Activated CD4-positive, alpha-beta T cell treated with anti-CD3 and anti-CD28 coated beads, Interleukin-2, amount 10 ng/mL, durations not matched to agents 7 days and 5 days (primary cell): ENCODE measurements around the gene KCNG1. TPM values are rescaled to one million over a fixed set of nuclear protein-coding genes. Genes with fewer than 3 reads are reported as not detected.
A peak's percentile ranks its signal among the peaks of the same experiment; 100 is the strongest.

ENCODE experiments used
- CTCF ChIA-PET: fragments of 350-600 bp; sonication (Branson Sonifier 250); formaldehyde crosslinking; loops from one replicate; lab custom pipeline; 2021; ENCODE audit warnings: antibody characterized with exemption; lab: Charles Lee
- POLR2A ChIA-PET: fragments of 350-600 bp; sonication (Branson Sonifier 250); formaldehyde crosslinking; loops from one replicate; lab custom pipeline; 2021; ENCODE audit warnings: antibody characterized with exemption; lab: Charles Lee
- DNase-seq: peaks from one replicate; pipeline ENCODE4 v3.0.0-alpha.2; 2020
- H3K27ac Mint-ChIP-seq: one replicate; pipeline ENCODE4 v1.8.0; 2021; ENCODE audit warnings: mild to moderate bottlenecking, moderate library complexity, mixed read lengths
- H3K27me3 Mint-ChIP-seq: one replicate; pipeline ENCODE4 v1.8.0; 2021; ENCODE audit warnings: mixed read lengths
- H3K36me3 Mint-ChIP-seq: one replicate; pipeline ENCODE4 v1.8.0; 2021; ENCODE audit warnings: low read depth, mixed read lengths
- H3K4me1 Mint-ChIP-seq: one replicate; pipeline ENCODE4 v1.8.0; 2021; ENCODE audit warnings: mixed read lengths
- H3K4me3 Mint-ChIP-seq: one replicate; pipeline ENCODE4 v1.8.0; 2021; ENCODE audit warnings: mild to moderate bottlenecking, moderate library complexity, mixed read lengths
- H3K9me3 Mint-ChIP-seq: one replicate; pipeline ENCODE4 v1.8.0; 2021; ENCODE audit warnings: mixed read lengths
- total RNA-seq, 2 experiments: library from RNA; stranded (reverse); gene quantifications; one replicate each; pipeline ENCODE4 v1.2.3, GENCODE V29; 2021

KCNG1 gene
- total RNA-seq, 2 experiments from 2014 or later: not detected

DNA sequence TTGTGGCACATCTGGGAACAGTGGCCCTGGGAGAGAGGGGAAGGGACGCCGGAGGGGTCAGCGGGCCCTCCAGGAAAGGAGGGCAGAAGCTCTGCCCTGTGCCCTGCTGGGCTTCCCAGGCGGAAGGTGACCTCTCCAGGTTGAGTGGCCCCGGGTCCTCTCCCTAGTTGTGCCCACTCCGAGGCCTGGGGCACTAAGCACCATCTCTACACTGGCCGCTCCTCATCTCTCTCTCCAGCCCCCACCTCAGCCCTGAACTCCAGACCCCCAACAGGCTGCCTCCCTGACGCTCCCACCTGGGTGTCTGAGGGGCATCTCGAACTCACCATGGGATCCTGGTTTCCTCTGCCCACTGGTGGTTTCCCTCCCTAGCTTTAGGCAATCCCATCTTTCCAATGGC, 18.1 kb downstream of the KCNG1 start:
- DNase-seq: no peak
- ChIA-PET POLR2A (no interaction called here), CTCF (interaction anchor here (0.6 kb wide), 1 partner anchor 17 kb away, joined by 3 read pairs; no protein-coding TSS in a partner anchor)
- peaks cover 4% of the 10 kb centered on the region for H3K27me3 Mint-ChIP-seq
- H3K4me1 Mint-ChIP-seq: no peaks in the 10 kb centered on the region
- H3K36me3 Mint-ChIP-seq: no peaks in the 10 kb centered on the region
- no peaks in the 10 kb centered on the region for H3K9me3 Mint-ChIP-seq
- no peak overlapping the region for H3K4me3 Mint-ChIP-seq
- H3K27ac Mint-ChIP-seq: no peak overlapping the region

DNA sequence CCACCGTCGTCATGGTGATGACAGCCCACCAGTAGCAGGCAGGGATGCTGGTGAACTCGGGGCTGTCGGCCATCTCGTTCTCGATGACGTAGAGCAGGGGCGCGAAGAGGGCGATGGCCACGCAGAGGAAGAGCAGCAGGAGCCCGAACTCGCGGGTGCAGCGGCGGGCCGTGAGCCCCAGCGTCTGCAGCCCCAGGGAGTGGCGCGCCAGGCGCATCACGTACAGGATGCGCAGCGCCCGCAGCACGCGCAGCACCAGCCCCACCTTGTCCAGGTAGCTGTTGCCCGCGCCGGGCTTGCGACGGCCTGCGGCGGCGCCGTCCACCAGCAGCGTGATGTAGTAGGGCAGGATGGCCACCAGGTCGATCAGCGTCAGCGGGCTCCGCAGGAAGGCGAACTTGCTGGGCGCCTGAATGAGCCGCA, 18.6 kb downstream of the KCNG1 start:
- DNase-seq: no peak
- Mint-ChIP-seq H3K27me3 (peaks cover 5% of the 10 kb centered on the region), H3K36me3 (no peaks in the 10 kb centered on the region), H3K4me1 (no peaks in the 10 kb centered on the region), H3K9me3 (no peaks in the 10 kb centered on the region), H3K4me3 (no peak overlapping the region), H3K27ac (no peak overlapping the region)
- CTCF ChIA-PET: interaction anchor here (0.6 kb wide), 1 partner anchor 17 kb away, joined by 3 read pairs; no protein-coding TSS in a partner anchor
- POLR2A ChIA-PET: no interaction called here

DNA sequence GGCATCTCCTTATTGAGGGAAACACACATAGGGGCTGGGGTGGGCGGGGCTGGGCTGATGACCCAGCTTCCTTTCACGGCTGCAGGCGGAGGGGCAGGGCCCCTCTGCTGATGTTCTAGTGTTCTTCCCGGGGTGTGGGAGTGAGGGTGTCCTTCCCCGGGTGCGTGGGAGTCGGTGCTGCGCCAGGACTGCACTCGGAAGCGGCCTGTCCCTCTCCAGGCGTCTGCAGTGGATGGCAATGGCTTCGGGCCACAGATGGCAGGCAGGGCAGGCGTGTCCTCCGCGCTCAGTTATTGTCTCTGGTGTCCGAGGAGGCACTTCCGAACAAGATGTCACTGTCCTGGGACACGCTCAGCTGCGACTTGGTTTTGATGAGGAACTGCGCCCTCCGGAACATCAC, 19.2 kb downstream of the KCNG1 start:
- Mint-ChIP-seq H3K4me1 (no peaks in the 10 kb centered on the region), H3K9me3 (no peaks in the 10 kb centered on the region), H3K27me3 (peaks cover 3% of the 10 kb centered on the region), H3K36me3 (no peaks in the 10 kb centered on the region), H3K4me3 (no peak overlapping the region), H3K27ac (no peak overlapping the region)
- ChIA-PET POLR2A (no interaction called here), CTCF (interaction anchor here (0.6 kb wide), 1 partner anchor 359 kb away, joined by 3 read pairs; no protein-coding TSS in a partner anchor)
- DNase-seq: no peak

DNA sequence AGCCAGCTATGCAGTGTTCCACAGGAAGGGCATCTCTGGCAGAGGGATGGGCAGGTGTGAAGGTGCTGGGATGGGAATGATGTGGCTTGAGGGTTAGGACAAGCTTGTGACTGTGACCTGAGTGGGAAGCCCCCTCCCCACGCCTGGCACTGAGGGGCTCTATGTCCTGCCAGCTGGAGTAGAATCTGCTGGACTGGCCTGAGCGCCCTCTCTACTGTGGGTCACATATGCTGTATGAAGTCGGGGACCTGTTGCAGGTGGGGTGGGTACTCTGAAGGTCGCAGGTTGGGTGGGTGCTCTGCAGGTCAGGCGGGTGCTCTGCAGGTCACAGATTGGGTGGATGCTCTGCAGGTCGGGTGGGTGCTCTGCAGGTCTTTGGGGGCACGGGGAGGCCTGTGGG, 20.3 kb downstream of the KCNG1 start:
- Mint-ChIP-seq H3K4me3 (no peak overlapping the region), H3K9me3 (no peaks in the 10 kb centered on the region), H3K4me1 (no peaks in the 10 kb centered on the region), H3K36me3 (no peaks in the 10 kb centered on the region), H3K27ac (no peak overlapping the region), H3K27me3 (peaks cover 3% of the 10 kb centered on the region)
- CTCF ChIA-PET: no interaction called here
- POLR2A ChIA-PET: no interaction called here
- DNase-seq: no peak

DNA sequence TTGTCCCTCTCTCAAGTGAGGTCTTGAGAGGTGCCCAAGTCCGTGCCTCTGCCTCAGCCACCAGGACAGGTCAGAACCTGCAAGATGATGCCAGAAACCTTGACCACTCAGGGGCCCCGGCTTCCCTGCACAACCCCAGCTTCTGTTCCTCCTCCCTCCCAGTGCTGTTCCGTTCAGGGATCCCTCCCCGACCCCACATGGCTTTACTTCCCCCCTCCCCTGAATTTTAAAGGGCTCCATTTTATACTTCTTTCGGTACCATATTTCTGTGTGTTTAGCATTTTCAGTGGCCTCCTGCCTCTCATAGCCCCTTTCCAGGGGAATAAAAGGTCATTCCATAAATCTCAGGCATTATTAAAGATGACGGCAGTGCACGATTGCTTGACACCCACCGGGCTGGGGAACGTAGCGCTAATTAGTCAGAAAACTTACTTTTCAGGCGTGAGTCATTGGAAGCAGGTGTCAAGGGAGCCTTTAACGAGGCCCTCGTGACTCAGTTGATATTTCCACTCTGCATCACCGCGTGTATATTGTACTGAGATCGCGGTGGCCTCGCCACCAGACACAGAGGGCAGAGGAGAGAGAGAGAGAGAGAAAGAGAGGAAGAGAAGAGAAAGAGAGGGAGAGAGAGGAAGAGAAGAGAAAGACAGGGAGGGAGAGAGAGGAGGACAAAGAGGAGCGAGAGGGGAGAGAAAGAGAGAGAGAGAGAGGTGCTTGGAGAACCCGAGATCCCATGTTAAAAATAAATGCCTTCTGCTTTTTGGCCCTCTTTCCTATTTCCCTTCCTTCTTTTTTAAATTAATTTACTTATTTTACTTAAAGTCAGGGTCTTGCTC, 21.3 kb downstream of the KCNG1 start:
- no peak for DNase-seq
- CTCF ChIA-PET: no interaction called here
- H3K27ac Mint-ChIP-seq: no peak overlapping the region

DNA sequence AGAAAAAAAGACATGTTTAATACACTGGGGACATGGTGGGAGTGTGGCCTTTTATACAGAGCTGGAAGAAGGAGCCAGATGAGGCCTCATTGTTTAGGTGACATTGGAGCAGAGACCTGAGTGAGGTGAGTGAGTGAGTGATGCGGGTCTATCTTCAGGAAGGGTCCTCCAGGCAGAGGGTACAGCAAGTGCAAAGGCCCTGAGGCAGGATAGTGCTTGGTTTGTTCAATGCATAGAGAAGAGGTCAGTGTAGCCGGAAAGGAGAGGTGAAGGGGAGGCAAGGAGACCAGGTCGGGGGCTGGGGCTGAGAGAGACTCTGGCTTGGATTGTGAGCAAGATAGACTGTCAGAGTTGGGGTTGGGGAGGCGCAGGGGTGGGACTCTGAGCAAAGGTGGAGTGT, 23.6 kb downstream of the KCNG1 start:
- H3K27ac Mint-ChIP-seq: no peak overlapping the region
- DNase-seq: no peak
- H3K27me3 Mint-ChIP-seq: peaks cover 8% of the 10 kb centered on the region
- no peaks in the 10 kb centered on the region for H3K9me3 Mint-ChIP-seq
- H3K36me3 Mint-ChIP-seq: no peaks in the 10 kb centered on the region
- ChIA-PET CTCF (interaction anchor here (1.2 kb wide), 1 partner anchor 308 kb away, joined by 3 read pairs; no protein-coding TSS in a partner anchor), POLR2A (no interaction called here)
- no peak overlapping the region for H3K4me3 Mint-ChIP-seq
- no peaks in the 10 kb centered on the region for H3K4me1 Mint-ChIP-seq

More for the DNA sequence above, 21.3 kb downstream of the KCNG1 start:
- H3K4me3 Mint-ChIP-seq: no peak overlapping the region
- H3K27me3 Mint-ChIP-seq: peaks cover 3% of the 10 kb centered on the region
- H3K4me1 Mint-ChIP-seq: no peaks in the 10 kb centered on the region
- H3K36me3 Mint-ChIP-seq: no peaks in the 10 kb centered on the region
- POLR2A ChIA-PET: no interaction called here
- H3K9me3 Mint-ChIP-seq: no peaks in the 10 kb centered on the region

DNA sequence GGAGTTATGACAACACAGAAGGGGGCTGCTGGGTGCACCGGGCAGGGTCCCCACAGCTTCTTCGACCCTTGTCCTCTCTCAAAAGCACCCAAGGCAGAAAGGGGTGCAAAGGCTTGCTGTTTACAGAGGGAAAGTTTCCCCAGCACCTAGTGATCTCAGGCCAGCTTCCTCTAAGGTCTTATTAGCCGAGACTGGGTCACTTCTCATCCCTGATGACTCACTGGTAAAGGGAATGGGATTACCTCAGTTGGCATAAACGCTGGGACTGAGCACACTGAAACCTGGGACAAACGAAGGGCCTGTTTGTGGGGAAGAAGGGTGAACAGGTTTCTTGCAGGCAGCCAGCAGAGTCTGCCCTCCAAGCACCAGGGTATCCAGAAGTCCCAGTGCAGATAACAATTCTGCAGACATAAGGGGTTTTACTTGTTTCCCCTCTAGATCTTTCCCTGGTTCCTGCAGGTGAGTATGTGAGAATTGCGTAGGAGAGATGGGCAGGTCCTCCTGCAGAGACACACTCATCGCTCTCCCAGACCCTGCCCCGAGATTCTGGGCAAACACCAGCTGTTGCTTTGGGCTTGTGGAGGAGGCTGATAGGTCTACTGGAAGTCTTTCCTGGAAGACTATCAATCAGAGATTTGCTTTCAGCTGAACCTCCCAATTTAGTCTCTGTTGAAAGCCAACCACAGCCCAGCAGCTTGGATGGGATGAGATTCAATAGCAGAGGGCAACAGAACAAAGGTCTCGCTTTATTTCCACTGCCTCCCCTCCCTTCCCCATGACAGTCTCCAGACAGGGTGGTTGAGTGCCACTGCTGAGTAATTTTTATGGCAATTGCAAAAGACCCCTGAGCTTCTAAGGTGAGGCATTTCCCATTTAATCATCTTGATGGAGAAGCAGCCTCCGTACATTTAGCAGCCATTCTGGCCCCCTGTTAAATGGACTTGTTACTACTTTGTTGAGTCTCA, 25.7 kb downstream of the KCNG1 start:
- DNase-seq: no peak
- no peak overlapping the region for H3K27ac Mint-ChIP-seq
- peaks cover 4% of the 10 kb centered on the region for H3K4me1 Mint-ChIP-seq
- no peaks in the 10 kb centered on the region for H3K36me3 Mint-ChIP-seq
- POLR2A ChIA-PET: no interaction called here
- CTCF ChIA-PET: interaction anchor here (1.2 kb wide), 2 partner anchors 10 to 203 kb away, joined by 3 read pairs; no protein-coding TSS in a partner anchor
- H3K27me3 Mint-ChIP-seq: peaks cover 8% of the 10 kb centered on the region
- H3K9me3 Mint-ChIP-seq: no peaks in the 10 kb centered on the region
- no peak overlapping the region for H3K4me3 Mint-ChIP-seq

DNA sequence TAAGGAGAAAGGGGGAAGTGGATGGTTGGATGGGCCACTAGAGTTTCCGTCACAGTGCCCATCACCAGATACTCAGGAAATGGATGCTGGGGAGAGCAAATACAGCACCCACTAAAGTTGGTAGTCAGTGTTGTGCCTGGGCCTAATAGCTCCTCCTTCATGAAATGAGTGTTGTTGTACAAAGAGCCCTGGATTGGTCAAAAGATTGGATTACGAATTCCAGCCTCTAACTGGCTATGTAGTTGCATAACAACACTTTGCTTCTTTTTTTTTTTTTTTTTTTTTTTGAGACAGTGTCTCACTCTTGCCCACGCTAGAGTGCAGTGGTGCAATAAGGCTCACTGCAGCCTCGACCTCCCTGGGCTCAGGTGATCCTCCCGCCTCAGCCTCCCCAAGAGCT, 27.4 kb downstream of the KCNG1 start:
- POLR2A ChIA-PET: no interaction called here
- Mint-ChIP-seq H3K4me3 (no peak overlapping the region), H3K27me3 (peaks cover 8% of the 10 kb centered on the region), H3K9me3 (no peaks in the 10 kb centered on the region), H3K4me1 (peaks cover 4% of the 10 kb centered on the region), H3K27ac (no peak overlapping the region), H3K36me3 (no peaks in the 10 kb centered on the region)
- no peak for DNase-seq
- CTCF ChIA-PET: interaction anchor here (0.6 to 1.2 kb wide), 3 partner anchors 311 to 599 kb away, joined by 3 read pairs; no protein-coding TSS in a partner anchor

DNA sequence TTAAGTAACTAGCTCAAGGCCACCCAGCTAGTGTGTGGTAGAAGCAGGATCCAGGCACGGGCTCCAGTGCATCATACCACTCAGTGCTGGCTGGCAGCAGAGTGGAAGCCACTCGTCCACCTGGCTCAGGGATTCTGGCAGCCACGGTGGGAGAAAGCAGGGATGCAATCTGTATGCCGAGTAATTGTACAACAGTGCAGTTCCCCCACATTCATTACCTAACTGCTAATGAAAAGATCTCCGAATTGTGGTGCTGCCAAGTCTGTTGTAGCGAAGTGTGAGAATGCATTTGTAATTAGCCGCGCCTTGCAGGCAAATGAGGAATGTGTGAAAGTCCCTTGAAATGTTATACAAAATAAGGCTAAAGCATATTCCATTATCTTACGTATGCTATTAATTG, 29.0 kb downstream of the KCNG1 start:
- ChIA-PET CTCF (interaction anchor here (0.7 to 2.3 kb wide), 5 partner anchors 13 to 313 kb away, joined by 3 to 10 read pairs (median 4); partner anchors contain the start of gene BCAS4), POLR2A (no interaction called here)
- peaks cover 6% of the 10 kb centered on the region for H3K27me3 Mint-ChIP-seq
- peaks cover 4% of the 10 kb centered on the region for H3K4me1 Mint-ChIP-seq
- H3K4me3 Mint-ChIP-seq: no peak overlapping the region
- no peaks in the 10 kb centered on the region for H3K9me3 Mint-ChIP-seq
- no peak overlapping the region for H3K27ac Mint-ChIP-seq
- H3K36me3 Mint-ChIP-seq: no peaks in the 10 kb centered on the region
- DNase-seq: no peak

DNA sequence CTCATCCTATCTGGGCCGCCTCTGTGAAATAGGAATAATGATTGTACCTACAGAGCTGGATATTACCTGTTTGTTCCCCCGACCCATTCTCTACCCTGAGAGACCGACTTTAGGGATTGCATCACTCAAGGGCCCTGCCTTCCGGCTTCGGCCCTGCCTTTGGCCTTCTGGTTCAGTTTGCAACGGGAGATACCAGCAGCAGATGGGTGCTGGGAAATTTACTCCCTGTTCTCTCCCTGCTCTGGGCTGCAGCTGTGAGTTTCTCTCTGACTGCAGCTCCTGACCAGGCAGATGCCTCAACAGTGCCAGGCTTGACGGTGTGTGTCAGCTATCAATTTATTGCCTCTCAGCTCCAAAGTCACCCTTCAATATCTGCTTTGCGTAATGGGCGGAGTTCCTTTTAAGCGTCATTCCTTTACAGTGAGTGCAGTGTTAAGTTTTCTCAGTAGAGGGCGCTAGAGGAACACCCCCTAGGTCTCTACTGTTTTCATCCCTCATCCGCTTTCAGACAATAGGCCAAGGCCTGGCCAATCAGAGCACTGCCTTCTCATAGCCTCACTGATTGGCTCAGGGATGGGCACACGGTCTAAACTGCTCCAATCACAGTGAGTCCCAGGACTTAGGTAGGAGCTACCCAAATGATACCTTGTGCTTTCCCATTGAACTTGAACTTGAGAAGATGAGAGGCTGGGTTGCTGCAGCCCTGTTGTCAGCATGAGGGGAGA, 30.0 kb downstream of the KCNG1 start:
- H3K9me3 Mint-ChIP-seq: no peaks in the 10 kb centered on the region
- ChIA-PET POLR2A (no interaction called here), CTCF (interaction anchor here (0.6 to 2.7 kb wide), 12 partner anchors 10 to 333 kb away, joined by 3 to 10 read pairs (median 4); partner anchors contain the start of gene BCAS4)
- H3K4me1 Mint-ChIP-seq: peaks cover 4% of the 10 kb centered on the region
- no peak overlapping the region for H3K4me3 Mint-ChIP-seq
- no peaks in the 10 kb centered on the region for H3K36me3 Mint-ChIP-seq
- no peak overlapping the region for H3K27ac Mint-ChIP-seq
- peak; percentile 62 for DNase-seq
- H3K27me3 Mint-ChIP-seq: peaks cover 6% of the 10 kb centered on the region

DNA sequence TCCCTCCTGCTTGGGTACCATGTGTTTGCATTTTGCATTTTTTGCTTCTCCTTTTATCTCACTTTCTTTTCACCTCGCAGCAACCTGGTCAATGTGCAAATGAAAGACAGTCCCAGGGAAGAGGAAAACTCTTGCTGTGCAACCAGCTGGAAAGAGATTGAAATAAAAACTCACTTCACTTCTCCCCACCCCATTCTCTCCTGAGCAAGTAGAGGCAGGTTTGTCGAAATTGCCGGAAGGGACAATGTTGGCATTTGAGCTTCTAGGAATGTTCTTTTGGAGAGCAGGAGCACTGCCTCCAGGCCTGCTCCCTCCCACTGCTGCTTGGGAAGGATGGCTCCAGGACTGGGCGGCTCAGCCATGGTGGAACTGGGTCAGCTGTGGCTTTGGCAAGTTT, 30.6 kb downstream of the KCNG1 start:
- DNase-seq: no peak
- POLR2A ChIA-PET: no interaction called here
- no peaks in the 10 kb centered on the region for H3K36me3 Mint-ChIP-seq
- peaks cover 8% of the 10 kb centered on the region for H3K27me3 Mint-ChIP-seq
- H3K9me3 Mint-ChIP-seq: no peaks in the 10 kb centered on the region
- no peak overlapping the region for H3K27ac Mint-ChIP-seq
- H3K4me1 Mint-ChIP-seq: peaks cover 4% of the 10 kb centered on the region
- CTCF ChIA-PET: interaction anchor here (0.5 to 2.7 kb wide), 8 partner anchors 10 to 850 kb away, joined by 3 to 10 read pairs (median 3); partner anchors contain the start of gene BCAS4
- no peak overlapping the region for H3K4me3 Mint-ChIP-seq

DNA sequence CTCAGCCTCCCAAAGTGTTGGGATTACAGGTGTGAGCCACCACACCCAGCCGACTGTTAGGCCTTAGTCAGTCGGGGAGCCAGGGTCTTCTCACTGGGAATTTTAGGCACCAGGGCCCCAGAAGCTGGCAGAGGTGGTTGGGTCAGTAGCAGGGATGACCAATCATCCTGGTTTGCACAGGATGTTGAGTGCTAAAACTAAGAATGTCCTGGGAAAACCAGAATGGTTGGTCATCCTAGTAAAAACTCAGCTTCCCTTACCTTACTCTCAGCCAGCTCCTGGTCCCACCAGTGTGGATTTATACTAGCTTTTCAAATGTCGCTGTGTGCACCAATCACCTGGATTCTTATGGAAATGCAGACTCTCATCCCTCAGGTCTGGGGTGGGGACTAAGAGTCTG, 31.8 kb downstream of the KCNG1 start:
- no peak for DNase-seq
- no peaks in the 10 kb centered on the region for H3K36me3 Mint-ChIP-seq
- POLR2A ChIA-PET: no interaction called here
- H3K4me3 Mint-ChIP-seq: no peak overlapping the region
- no peaks in the 10 kb centered on the region for H3K9me3 Mint-ChIP-seq
- H3K4me1 Mint-ChIP-seq: peaks cover 4% of the 10 kb centered on the region
- no peak overlapping the region for H3K27ac Mint-ChIP-seq
- CTCF ChIA-PET: interaction anchor here (0.6 to 2.7 kb wide), 5 partner anchors 67 to 316 kb away, joined by 3 to 7 read pairs (median 3); no protein-coding TSS in a partner anchor
- peaks cover 15% of the 10 kb centered on the region for H3K27me3 Mint-ChIP-seq
